GM21367 (cell line): ENCODE results near the gene CHST1.

Experiments
- ATAC-seq: cut with Tn5 transposase; IDR thresholded peaks from one replicate; pipeline ENCODE4 v1.9.1; 2021; ENCODE audit not compliant: unreplicated experiment

The CHST1 gene

GRCh38 chr11:45660729-45661438 is 4.5 kb downstream of the CHST1 start:
- ATAC-seq = no peak

GRCh38 chr11:45659818-45660160 is 5.6 kb downstream of the CHST1 start:
- no peak for ATAC-seq

GRCh38 chr11:45659031-45659817 is 6.2 kb downstream of the CHST1 start:
- no peak for ATAC-seq

- no peak for ATAC-seq
Measured at GRCh38 chr11:45658292-45658991, 7.0 kb downstream of the CHST1 start.

- ATAC-seq = no peak
Measured at GRCh38 chr11:45657496-45658260, 7.7 kb downstream of the CHST1 start.

GRCh38 chr11:45655831-45656230 is 9.6 kb downstream of the CHST1 start:
- no peak for ATAC-seq

- ATAC-seq = no peak
Measured at GRCh38 chr11:45655347-45655756, 10.1 kb downstream of the CHST1 start.

- ATAC-seq = no peak
Measured at GRCh38 chr11:45655012-45655283, 10.5 kb downstream of the CHST1 start.

- ATAC-seq = no peak
Measured at GRCh38 chr11:45654231-45655011, 11.0 kb downstream of the CHST1 start.

- no peak for ATAC-seq
Measured at GRCh38 chr11:45653277-45653676, 12.1 kb downstream of the CHST1 start.

- ATAC-seq = no peak
Measured at GRCh38 chr11:45652781-45653180, 12.6 kb downstream of the CHST1 start.

GRCh38 chr11:45651841-45652749 is 13.3 kb downstream of the CHST1 start:
- ATAC-seq = no peak

GRCh38 chr11:45651156-45651555 is 14.3 kb downstream of the CHST1 start:
- no peak for ATAC-seq

- no peak for ATAC-seq
Measured at GRCh38 chr11:45650166-45651095, 15.0 kb downstream of the CHST1 start.

- no peak for ATAC-seq
Measured at GRCh38 chr11:45649544-45650165, 15.8 kb downstream of the CHST1 start.

GRCh38 chr11:45648931-45649330 is 16.5 kb downstream of the CHST1 start:
- ATAC-seq = no peak

GRCh38 chr11:45647786-45648185 is 17.6 kb downstream of the CHST1 start:
- no peak for ATAC-seq

GRCh38 chr11:45647329-45647728 is 18.1 kb downstream of the CHST1 start:
- no peak for ATAC-seq
